GM06990 (cell line): ENCODE measurements around the gene STK4.

Experiments used
- DNase-seq: peaks from one replicate; pipeline ENCODE4 v3.0.0-alpha.2; 2011; ENCODE audit not compliant: insufficient read length; ENCODE audit errors: extremely low read depth
- H3K27me3 ChIP-seq: replicated peaks from 2 replicates; pipeline ENCODE4 v1.6.0; 2011; ENCODE audit warnings: low read length; ENCODE audit not compliant: control insufficient read depth, insufficient read depth
- H3K36me3 ChIP-seq: 2 replicates; pipeline ENCODE4 v1.5.1; 2011; ENCODE audit warnings: low read length; ENCODE audit not compliant: control insufficient read depth, insufficient read depth
- H3K4me3 ChIP-seq: replicated peaks from 2 replicates; pipeline ENCODE4 v1.5.1; 2011; ENCODE audit warnings: low read depth, mild to moderate bottlenecking, control low read depth, low read length
- TF ChIP-seq, protein P1 (sequence below): IDR thresholded peaks from 2 replicates; pipeline ENCODE4 v1.5.1; 2011; ENCODE audit warnings: low read length, control low read depth, mild to moderate bottlenecking, inconsistent platforms; ENCODE audit not compliant: insufficient read depth, poor library complexity, severe bottlenecking

The STK4 gene

GRCh38 chr20:44976698-44977097, 10.4 kb downstream of the STK4 start:
- Histone ChIP-seq H3K27me3 (no peaks in the 10 kb centered on the region), H3K4me3 (no peak overlapping the region), H3K36me3 (peaks cover 8% of the 10 kb centered on the region)
- DNase-seq = no peak
- TF ChIP-seq, protein P1, sequence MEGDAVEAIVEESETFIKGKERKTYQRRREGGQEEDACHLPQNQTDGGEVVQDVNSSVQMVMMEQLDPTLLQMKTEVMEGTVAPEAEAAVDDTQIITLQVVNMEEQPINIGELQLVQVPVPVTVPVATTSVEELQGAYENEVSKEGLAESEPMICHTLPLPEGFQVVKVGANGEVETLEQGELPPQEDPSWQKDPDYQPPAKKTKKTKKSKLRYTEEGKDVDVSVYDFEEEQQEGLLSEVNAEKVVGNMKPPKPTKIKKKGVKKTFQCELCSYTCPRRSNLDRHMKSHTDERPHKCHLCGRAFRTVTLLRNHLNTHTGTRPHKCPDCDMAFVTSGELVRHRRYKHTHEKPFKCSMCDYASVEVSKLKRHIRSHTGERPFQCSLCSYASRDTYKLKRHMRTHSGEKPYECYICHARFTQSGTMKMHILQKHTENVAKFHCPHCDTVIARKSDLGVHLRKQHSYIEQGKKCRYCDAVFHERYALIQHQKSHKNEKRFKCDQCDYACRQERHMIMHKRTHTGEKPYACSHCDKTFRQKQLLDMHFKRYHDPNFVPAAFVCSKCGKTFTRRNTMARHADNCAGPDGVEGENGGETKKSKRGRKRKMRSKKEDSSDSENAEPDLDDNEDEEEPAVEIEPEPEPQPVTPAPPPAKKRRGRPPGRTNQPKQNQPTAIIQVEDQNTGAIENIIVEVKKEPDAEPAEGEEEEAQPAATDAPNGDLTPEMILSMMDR = no peak

GRCh38 chr20:44979090-44979621, 12.8 kb downstream of the STK4 start:
- Histone ChIP-seq H3K27me3 (no peaks in the 10 kb centered on the region), H3K36me3 (peaks cover 14% of the 10 kb centered on the region), H3K4me3 (no peak overlapping the region; the same call in 1 of the 2 replicates)
- peak; percentile 74 for DNase-seq
- TF ChIP-seq, protein P1 = no peak

- TF ChIP-seq, protein P1 = no peak
- no peak overlapping the region for H3K4me3 ChIP-seq
- H3K36me3 ChIP-seq = peaks cover 13% of the 10 kb centered on the region
- H3K27me3 ChIP-seq = no peaks in the 10 kb centered on the region
- DNase-seq = no peak
These were observed 15.6 kb downstream of the STK4 start for GRCh38 chr20:44981736-44982406.

DNA sequence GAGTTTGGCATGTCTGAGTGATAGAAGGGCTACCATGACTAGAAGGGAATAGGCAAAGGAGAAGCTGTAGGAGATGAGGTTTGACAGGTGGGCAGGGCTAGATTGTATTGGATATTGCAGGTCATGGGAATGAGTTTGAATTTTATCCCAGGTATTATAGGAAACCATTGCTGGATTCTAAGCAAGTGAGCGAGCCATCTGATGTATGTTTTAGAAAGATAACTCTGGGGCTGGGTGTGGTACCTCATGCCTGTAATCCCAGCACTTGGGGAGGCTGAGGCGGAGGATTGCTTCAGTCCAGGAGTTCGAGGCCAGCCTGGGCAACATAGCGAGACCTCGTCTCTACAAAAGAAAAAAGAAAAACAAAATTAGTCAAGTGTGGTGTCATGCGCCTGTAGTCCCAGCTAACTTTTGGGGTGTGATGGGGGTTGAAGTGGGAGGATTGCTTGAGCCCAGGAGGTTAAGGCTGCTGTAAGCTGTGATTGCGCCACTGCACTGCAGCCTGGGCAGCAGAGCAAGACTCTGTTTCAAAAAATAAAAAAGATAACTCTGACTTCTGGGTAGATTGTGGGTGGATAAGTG, 16.9 kb downstream of the STK4 start:
- TF ChIP-seq, protein P1 = no peak
- no peaks in the 10 kb centered on the region for H3K27me3 ChIP-seq
- H3K4me3 ChIP-seq = no peak overlapping the region
- no peak for DNase-seq
- peaks cover 13% of the 10 kb centered on the region for H3K36me3 ChIP-seq

GRCh38 chr20:44988631-44989171, 22.4 kb downstream of the STK4 start:
- no peak for DNase-seq
- TF ChIP-seq, protein P1 = no peak
- Histone ChIP-seq H3K4me3 (no peak overlapping the region), H3K36me3 (peaks cover 3% of the 10 kb centered on the region), H3K27me3 (no peaks in the 10 kb centered on the region)
